Activated T-helper 1 cell treated with anti-CD3 and anti-CD28 coated beads, Interleukin-12 subunit alpha, Interleukin-12 subunit beta, Interleukin-2, Interleukin-4 antibody, amounts not matched to agents 30 ng/mL and 10 ng/mL and 1 ng/mL, durations not matched to agents 14 hours and 24 hours and 36 hours (primary cell): ENCODE data around the gene KCNJ13. TPM values are rescaled to one million over a fixed set of nuclear protein-coding genes. Genes with fewer than 3 reads are reported as not detected.
"Not testable (repeated sequence)": the region's sequence is repeated elsewhere in the genome, so short reads cannot be mapped to it uniquely, and the experiment has no call there.

Experiments used
- DNase-seq: peaks from one replicate; pipeline ENCODE4 v3.0.0; 2021; ENCODE audit warnings: low spot score
- H3K27ac Mint-ChIP-seq: one replicate; pipeline ENCODE4 v1.8.0; 2021; ENCODE audit warnings: mild to moderate bottlenecking, mixed read lengths
- H3K27me3 Mint-ChIP-seq: one replicate; pipeline ENCODE4 v1.8.0; 2022; ENCODE audit warnings: mild to moderate bottlenecking, moderate library complexity, mixed read lengths; ENCODE audit not compliant: insufficient read depth
- H3K36me3 Mint-ChIP-seq: one replicate; pipeline ENCODE4 v1.8.0; 2021; ENCODE audit warnings: low read depth, mixed read lengths
- H3K4me1 Mint-ChIP-seq: one replicate; pipeline ENCODE4 v1.8.0; 2021; ENCODE audit warnings: low read depth, mixed read lengths
- H3K4me3 Mint-ChIP-seq: one replicate; pipeline ENCODE4 v1.8.0; 2021; ENCODE audit warnings: mild to moderate bottlenecking, moderate library complexity, mixed read lengths
- H3K9me3 Mint-ChIP-seq: one replicate; pipeline ENCODE4 v1.8.0; 2021; ENCODE audit warnings: mixed read lengths
- intact Hi-C: fragments of 100-400 bp; cut with micrococcal nuclease; formaldehyde crosslinking; loops from one replicate; pipeline ENCODE4 v1.15.1; 2024
- total RNA-seq: library from RNA; stranded (reverse); gene quantifications from 2 replicates; pipeline ENCODE4 v1.2.3, GENCODE V29; 2022

The KCNJ13 gene
- total RNA-seq, 1 donor from 2014 or later, result not detected

DNA sequence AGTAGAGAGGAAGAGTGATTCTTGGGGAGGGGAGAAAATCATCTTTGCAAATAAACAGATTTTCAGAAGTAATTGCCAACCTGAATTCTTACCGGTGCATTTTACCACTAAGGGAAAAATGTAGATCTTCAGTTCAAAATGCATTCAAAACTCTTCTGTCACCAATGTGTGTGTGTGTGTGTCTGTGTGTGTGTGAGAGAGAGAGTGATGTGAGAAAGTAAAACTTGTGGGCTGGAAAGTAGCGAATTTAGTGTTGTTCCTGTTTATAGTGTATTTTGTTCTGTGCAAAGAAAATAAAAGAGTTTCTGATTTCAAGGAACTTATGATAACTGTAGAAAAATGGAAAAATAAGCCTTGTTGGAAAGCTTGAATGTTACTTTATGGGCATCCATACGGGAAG, 27.0 kb downstream of the KCNJ13 start:
- Mint-ChIP-seq H3K36me3 (peaks cover 38% of the 10 kb centered on the region), H3K9me3 (no peaks in the 10 kb centered on the region), H3K27ac (no peak overlapping the region), H3K4me1 (peaks cover 20% of the 10 kb centered on the region), H3K4me3 (no peak overlapping the region), H3K27me3 (no peaks in the 10 kb centered on the region)
- intact Hi-C loops, result loop anchor here (5.0 kb wide), 2 partner anchors 52 to 142 kb away; partner anchors contain the start of gene GIGYF2
- DNase-seq, result no peak

DNA sequence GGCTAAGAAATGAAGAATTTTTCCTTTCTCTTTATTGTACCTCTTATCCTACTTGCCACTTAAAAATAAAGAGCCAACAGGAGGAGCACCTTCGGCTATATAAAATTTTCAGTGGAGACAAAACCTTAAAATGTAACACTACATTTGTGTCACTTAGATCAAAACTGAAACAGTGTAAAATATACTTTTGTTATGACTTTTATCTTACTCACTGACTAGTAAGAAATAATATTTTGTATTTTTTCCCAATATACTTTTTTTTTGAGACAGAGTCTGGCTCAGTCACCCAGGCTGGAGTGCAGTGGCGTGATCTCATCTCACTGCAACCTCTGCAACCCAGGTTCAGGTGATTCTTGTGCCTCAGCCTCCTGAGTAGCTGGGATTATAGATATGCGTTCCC, 28.3 kb downstream of the KCNJ13 start:
- H3K27ac Mint-ChIP-seq, result no peak overlapping the region
- no peaks in the 10 kb centered on the region for H3K9me3 Mint-ChIP-seq
- peaks cover 40% of the 10 kb centered on the region for H3K36me3 Mint-ChIP-seq
- intact Hi-C loops, result loop anchor here (5.0 kb wide), 2 partner anchors 51 to 141 kb away; partner anchors contain the start of gene GIGYF2
- no peaks in the 10 kb centered on the region for H3K27me3 Mint-ChIP-seq
- DNase-seq, result no peak
- peaks cover 20% of the 10 kb centered on the region for H3K4me1 Mint-ChIP-seq
- no peak overlapping the region for H3K4me3 Mint-ChIP-seq

DNA sequence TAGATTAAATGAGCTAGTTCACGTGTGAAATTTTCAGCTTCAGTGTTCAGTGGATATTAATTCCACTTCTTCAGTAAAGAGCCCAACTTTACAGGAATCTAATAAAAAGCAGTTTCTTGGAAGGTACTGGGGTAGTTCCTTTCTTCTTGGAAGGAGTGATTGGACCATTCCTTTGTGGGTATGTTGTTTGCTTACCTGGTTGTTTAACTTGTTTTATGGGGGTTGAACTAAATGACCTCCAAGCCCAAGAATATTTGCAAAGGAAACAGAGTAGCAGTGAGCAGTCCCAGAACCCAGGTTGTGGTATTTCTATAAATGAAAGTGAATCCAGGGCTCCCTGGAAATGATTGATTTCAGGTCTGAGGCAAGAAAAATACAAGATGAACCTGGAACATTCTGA, 31.4 kb downstream of the KCNJ13 start:
- no peak for DNase-seq
- H3K27ac Mint-ChIP-seq, result no peak overlapping the region
- peaks cover 20% of the 10 kb centered on the region for H3K4me1 Mint-ChIP-seq
- no peaks in the 10 kb centered on the region for H3K27me3 Mint-ChIP-seq
- no peak overlapping the region for H3K4me3 Mint-ChIP-seq
- H3K36me3 Mint-ChIP-seq, result peaks cover 31% of the 10 kb centered on the region
- no peaks in the 10 kb centered on the region for H3K9me3 Mint-ChIP-seq
- intact Hi-C loops, result loop anchor here (5.0 kb wide), 2 partner anchors 48 to 138 kb away; partner anchors contain the start of gene GIGYF2

- no peak overlapping the region for H3K4me3 Mint-ChIP-seq
- intact Hi-C loops, result no loop called here
- no peak for DNase-seq
- no peak overlapping the region for H3K27ac Mint-ChIP-seq
- no peaks in the 10 kb centered on the region for H3K27me3 Mint-ChIP-seq
- H3K36me3 Mint-ChIP-seq, result peaks cover 21% of the 10 kb centered on the region
- H3K4me1 Mint-ChIP-seq, result peaks cover 5% of the 10 kb centered on the region
- H3K9me3 Mint-ChIP-seq, result no peaks in the 10 kb centered on the region
Measured at GRCh38 chr2:232741972-232742371, 34.4 kb downstream of the KCNJ13 start.

DNA sequence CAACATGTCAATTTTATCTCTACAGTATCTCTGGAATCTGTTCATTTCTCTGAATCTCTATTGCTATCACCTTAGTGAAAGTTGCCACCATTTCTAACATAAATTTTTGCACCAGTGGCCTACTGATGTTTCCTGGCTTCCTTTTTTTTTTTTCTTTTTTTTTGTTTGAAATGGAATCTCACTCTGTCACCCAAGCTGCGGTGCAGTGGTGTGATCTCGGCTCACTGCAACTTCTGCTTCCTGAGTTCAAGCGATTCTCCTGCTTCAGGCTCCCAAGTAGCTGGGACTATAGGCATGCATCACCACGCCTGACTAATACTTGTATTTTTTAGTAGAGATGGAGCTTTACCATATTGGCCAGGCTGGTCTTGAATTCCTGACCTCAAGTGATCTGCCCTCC, 35.1 kb downstream of the KCNJ13 start:
- Mint-ChIP-seq H3K27ac (no peak overlapping the region), H3K9me3 (no peaks in the 10 kb centered on the region), H3K27me3 (no peaks in the 10 kb centered on the region), H3K4me1 (peaks cover 5% of the 10 kb centered on the region), H3K4me3 (no peak overlapping the region), H3K36me3 (peaks cover 23% of the 10 kb centered on the region)
- intact Hi-C loops, result no loop called here
- no peak for DNase-seq

DNA sequence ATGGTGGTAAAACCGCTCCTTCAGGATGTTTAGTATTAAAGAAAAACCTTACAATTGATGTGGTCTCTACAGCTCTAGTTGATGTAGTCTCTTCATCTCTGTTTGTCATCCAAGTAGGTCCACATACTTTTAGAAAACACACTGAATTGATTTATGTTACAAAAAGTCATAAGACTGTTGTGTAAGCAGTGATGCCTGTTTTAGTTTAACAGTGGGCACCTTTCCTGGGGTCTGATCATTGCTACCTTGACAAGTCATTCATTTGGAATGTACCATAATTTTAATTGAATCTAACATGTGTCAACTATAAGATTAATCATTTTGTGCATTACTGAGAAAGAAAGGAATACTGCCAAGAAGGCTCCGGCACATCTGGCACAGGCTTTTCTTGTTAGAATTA, 44.9 kb downstream of the KCNJ13 start:
- H3K4me1 Mint-ChIP-seq, result no peaks in the 10 kb centered on the region
- no peak overlapping the region for H3K27ac Mint-ChIP-seq
- H3K4me3 Mint-ChIP-seq, result no peak overlapping the region
- H3K36me3 Mint-ChIP-seq, result peaks cover 32% of the 10 kb centered on the region
- DNase-seq, result no peak
- intact Hi-C loops, result no loop called here
- H3K27me3 Mint-ChIP-seq, result no peaks in the 10 kb centered on the region
- H3K9me3 Mint-ChIP-seq, result no peaks in the 10 kb centered on the region

- Mint-ChIP-seq H3K9me3 (no peaks in the 10 kb centered on the region), H3K27me3 (no peaks in the 10 kb centered on the region), H3K36me3 (peaks cover 37% of the 10 kb centered on the region), H3K4me3 (no peak overlapping the region), H3K4me1 (no peaks in the 10 kb centered on the region), H3K27ac (no peak overlapping the region)
- intact Hi-C loops, result no loop called here
- no peak for DNase-seq
Measured at GRCh38 chr2:232728785-232729184, 47.6 kb downstream of the KCNJ13 start.

- H3K27ac Mint-ChIP-seq, result peak overlapping the region; percentile 43
- no peak for DNase-seq
- intact Hi-C loops, result no loop called here
Measured at GRCh38 chr2:232723027-232723426, 53.3 kb downstream of the KCNJ13 start.

GRCh38 chr2:232721882-232722281, 54.5 kb downstream of the KCNJ13 start:
- DNase-seq, result no peak
- Mint-ChIP-seq H3K27ac (peak overlapping the region; percentile 71), H3K4me1 (peaks cover 25% of the 10 kb centered on the region), H3K4me3 (no peak overlapping the region), H3K36me3 (peaks cover 54% of the 10 kb centered on the region), H3K9me3 (peaks cover 4% of the 10 kb centered on the region), H3K27me3 (no peaks in the 10 kb centered on the region)
- intact Hi-C loops, result no loop called here

More at GRCh38 chr2:232723027-232723426, 53.3 kb downstream of the KCNJ13 start:
- Mint-ChIP-seq H3K9me3 (peaks cover 4% of the 10 kb centered on the region), H3K4me1 (peaks cover 20% of the 10 kb centered on the region), H3K4me3 (no peak overlapping the region), H3K36me3 (peaks cover 47% of the 10 kb centered on the region), H3K27me3 (no peaks in the 10 kb centered on the region)

- no peak overlapping the region for H3K4me3 Mint-ChIP-seq
- H3K9me3 Mint-ChIP-seq, result peaks cover 4% of the 10 kb centered on the region
- H3K27ac Mint-ChIP-seq, result peak overlapping the region; percentile 71
- H3K36me3 Mint-ChIP-seq, result peaks cover 55% of the 10 kb centered on the region
- peaks cover 25% of the 10 kb centered on the region for H3K4me1 Mint-ChIP-seq
- intact Hi-C loops, result no loop called here
- no peak for DNase-seq
- no peaks in the 10 kb centered on the region for H3K27me3 Mint-ChIP-seq
Measured at GRCh38 chr2:232721261-232721660, 55.1 kb downstream of the KCNJ13 start.

DNA sequence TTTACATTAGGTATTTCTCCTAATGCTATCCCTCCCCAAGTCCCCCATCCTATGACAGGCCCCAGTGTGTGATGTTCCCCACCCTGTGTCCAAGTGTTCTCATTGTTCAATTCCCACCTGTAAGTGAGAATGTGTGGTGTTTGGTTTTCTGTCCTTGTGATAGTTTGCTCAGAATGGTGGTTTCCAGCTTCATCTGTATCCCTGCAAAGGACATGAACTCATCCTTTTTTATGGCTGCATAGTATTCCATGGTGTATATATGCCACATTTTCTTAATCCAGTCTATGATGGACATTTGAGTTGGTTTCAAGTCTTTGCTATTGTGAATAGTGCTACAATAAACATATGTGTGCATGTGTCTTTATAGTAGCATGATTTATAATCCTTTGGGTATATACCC, 56.3 kb downstream of the KCNJ13 start:
- H3K36me3 Mint-ChIP-seq, result peaks cover 56% of the 10 kb centered on the region

More for the DNA sequence above, 56.3 kb downstream of the KCNJ13 start:
- H3K27me3 Mint-ChIP-seq, H3K4me3 Mint-ChIP-seq, H3K9me3 Mint-ChIP-seq, DNase-seq, H3K27ac Mint-ChIP-seq, intact Hi-C loops: not testable (repeated sequence)
- H3K4me1 Mint-ChIP-seq, result peaks cover 29% of the 10 kb centered on the region

Other genes with a start within 250 kb of the KCNJ13 start
- not detected in 2 replicates for gene CHRNG, start 236.9 kb downstream of the KCNJ13 start, total RNA-seq
- 8.4 and 8.9 TPM in 2 replicates for gene TIGD1, start 226.0 kb downstream of the KCNJ13 start, total RNA-seq
- 94.3 and 96.2 TPM in 2 replicates for gene EIF4E2, start 225.9 kb downstream of the KCNJ13 start, total RNA-seq
- gene EFHD1, start 143.0 kb downstream of the KCNJ13 start, total RNA-seq, result 0.13 and 0.54 TPM in 2 replicates
- gene GIGYF2, start 79.2 kb downstream of the KCNJ13 start, total RNA-seq, result 71.1 and 74.6 TPM in 2 replicates
- gene SNORC, start 93.7 kb upstream of the KCNJ13 start, total RNA-seq, result 0.98 and 1.8 TPM in 2 replicates
- 0.21 TPM in 1 of 2 replicates, not detected in the other for gene NGEF, start 236.7 kb upstream of the KCNJ13 start, total RNA-seq